ENCODE measurements around the gene FOXO3. TPM values are rescaled to one million over a fixed set of nuclear protein-coding genes. Genes with fewer than 3 reads are reported as not detected.
"Not testable (repeated sequence)": the region's sequence is repeated elsewhere in the genome, so short reads cannot be mapped to it uniquely, and the experiment has no call there.

The FOXO3 gene
- total RNA-seq, 1 donor from 2014 or later: 29.3 TPM

GRCh38 chr6:108633436-108633835 is 72.7 kb downstream of the FOXO3 start:
- ATAC-seq: no peak

GRCh38 chr6:108635505-108636226 is 74.9 kb downstream of the FOXO3 start:
- ATAC-seq: peak; percentile 29

- no peak for ATAC-seq
Observed at GRCh38 chr6:108637963-108638362, 77.2 kb downstream of the FOXO3 start.

GRCh38 chr6:108638993-108639392 is 78.3 kb downstream of the FOXO3 start:
- no peak for ATAC-seq

DNA sequence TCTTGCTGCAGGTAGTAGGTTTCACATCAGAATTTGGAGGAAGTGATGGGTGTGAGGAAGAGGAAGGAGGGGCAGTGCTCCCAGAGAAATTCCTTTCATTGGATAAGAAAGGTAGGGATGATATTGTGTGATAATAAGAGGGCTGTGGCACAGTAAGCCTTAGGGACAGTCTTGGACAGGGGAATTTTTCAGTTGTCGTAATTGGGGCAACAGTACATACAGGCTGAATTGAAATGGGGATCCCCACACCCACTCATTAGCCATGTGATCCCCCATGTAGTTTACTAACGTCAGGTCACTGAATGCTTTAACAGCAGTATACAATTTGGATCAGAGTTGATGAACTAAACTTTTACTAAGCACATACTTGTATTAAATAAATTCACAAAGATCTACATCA is 79.4 kb downstream of the FOXO3 start:
- ATAC-seq: no peak

GRCh38 chr6:108643184-108643583 is 82.5 kb downstream of the FOXO3 start:
- no peak for ATAC-seq

GRCh38 chr6:108644252-108644651 is 83.5 kb downstream of the FOXO3 start:
- no peak for ATAC-seq

DNA sequence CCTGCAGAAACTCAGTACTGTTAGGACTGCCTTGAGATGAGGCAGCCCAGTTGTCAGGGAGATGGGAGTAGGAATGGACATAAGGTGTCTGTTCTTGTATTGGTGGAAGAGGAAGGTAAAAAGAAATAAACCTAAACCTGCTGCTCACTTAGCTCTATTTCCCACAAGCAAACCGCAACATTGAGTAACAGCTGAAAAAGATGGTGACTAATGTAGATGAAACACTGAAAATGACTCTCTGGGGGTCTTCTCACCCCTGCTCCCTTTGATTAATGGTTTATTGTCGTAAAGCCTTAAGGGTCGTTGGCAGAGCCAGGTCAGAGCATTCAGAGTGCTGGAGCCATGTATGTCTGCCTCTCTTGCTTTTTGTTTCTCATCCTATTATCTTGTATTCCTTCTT is 87.5 kb downstream of the FOXO3 start:
- no peak for ATAC-seq

GRCh38 chr6:108650325-108650724 is 89.6 kb downstream of the FOXO3 start:
- peak; percentile 22 for ATAC-seq

- peak; percentile 79 for ATAC-seq
Observed at GRCh38 chr6:108650781-108651180, 90.1 kb downstream of the FOXO3 start.

DNA sequence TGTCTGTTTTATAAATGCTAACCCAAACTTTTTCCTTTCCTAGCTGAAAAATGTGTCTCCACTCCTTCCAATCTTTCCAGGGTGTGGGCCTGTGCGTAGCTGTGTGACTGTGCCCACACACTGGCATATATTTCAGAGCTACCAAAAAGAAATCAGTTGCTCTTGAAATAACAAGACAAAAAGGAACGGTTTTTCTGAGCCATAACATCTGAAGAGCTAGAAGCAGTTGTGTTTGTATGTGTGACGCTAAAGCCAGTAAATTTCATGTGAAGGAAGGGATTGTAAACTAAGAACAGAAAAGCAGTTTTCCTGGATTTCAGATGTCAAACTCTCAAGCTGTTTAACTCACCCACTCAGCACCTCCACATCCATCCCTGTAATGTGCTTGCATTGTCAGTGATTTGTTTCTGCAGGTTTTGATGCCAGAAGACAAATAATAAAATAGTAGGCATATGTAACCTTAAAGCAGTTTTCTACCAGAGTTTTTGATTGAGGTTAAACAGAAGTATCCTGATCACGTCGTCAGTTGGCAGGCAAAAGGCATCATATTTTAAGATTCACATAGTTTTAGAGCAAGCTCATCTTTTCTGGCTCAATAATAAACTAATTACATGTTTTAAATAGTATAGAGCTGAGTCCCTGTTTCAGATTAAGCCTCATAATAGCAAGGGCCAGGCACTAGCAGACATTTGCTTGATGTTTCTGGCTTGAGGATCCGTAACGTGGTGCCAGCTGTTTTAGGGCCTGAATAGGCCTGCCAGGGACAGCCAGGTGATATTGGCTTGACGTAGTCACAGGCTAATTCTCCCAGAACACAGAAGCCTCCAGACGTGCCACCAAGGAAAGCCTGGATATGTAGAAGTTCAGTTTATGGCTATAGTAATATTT is 90.9 kb downstream of the FOXO3 start:
- no peak for ATAC-seq

DNA sequence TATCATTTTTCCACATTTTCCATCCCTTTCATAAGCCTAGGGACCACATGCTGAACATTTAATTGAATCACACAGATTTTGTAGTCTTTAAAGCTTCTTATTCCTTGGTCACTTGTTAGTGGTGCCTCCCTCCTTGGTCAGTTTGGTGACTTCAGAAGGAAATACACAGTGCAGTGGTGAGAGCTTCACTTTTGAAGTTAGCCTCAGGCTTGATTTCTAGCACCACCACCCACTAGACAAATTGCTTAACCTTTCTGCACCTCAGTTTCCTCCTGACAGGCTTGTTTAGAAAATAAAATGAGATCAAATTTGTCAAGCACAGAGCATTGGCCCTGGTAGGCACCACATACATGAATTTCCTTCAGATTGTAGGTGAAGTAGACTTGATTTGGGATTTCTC is 91.7 kb downstream of the FOXO3 start:
- ATAC-seq: no peak

- ATAC-seq: no peak
Observed at GRCh38 chr6:108653949-108654348, 93.2 kb downstream of the FOXO3 start.

GRCh38 chr6:108654465-108655106 is 93.9 kb downstream of the FOXO3 start:
- no peak for ATAC-seq

DNA sequence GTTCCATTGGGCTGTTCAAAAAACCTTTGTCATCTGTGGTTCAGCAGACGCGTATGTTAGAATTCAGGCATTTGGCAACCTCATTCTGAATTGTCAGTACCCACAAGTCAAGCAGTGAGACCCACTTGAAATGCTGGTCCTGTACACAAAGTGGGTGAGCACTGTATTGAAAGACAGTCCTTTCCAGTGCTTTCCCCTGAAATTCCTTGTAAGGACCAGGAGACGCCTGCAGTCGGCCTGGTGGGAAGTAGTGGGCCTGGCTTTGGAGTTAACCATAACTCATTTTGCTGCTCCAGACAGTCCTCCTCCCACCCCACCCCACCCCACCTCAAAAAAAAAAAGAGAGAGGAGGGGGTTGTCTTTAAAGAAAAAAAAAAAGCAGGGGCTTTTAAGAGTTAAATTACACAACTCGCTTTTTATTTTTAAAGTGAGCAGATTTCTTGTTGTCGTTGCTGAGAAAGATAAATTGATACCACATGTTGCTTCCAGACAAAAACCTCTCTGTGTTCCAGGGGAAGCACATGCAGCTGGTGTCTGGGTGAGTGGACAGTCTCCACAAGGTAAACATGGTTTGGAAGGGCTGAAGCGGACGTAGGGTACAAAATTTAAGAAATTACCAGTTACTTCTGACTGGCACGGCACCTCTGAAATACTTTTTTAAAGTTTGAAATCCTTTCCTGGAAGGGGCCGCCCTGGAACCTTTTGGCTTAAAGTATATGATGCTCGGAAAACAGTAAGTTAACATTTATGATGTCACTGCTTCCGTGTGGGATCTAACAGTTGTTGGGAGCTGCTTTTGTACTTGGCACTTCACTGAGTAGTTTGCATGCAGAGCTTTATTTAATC is 95.3 kb downstream of the FOXO3 start:
- ATAC-seq: no peak

- no peak for ATAC-seq
Observed at GRCh38 chr6:108656836-108657235, 96.1 kb downstream of the FOXO3 start.

DNA sequence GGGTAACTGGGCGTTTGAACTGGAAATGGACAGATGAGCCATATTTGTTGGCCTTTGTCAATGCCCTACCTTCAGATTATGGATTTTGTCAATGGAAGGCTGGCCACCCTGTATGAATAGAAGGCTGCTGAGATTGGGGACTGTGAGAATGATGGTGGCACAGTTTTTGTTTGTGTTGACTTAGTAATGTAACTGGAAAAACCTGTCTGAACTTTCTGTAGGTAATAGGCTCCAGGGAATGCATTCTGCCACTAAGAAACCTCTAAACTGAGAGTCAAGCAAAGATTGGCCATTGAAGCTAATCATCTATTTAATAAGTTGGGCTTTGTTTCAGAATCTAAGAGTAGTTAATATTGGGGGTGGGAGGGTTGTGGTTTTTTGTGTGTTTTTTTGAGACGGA is 97.5 kb downstream of the FOXO3 start:
- ATAC-seq: peak; percentile 53

DNA sequence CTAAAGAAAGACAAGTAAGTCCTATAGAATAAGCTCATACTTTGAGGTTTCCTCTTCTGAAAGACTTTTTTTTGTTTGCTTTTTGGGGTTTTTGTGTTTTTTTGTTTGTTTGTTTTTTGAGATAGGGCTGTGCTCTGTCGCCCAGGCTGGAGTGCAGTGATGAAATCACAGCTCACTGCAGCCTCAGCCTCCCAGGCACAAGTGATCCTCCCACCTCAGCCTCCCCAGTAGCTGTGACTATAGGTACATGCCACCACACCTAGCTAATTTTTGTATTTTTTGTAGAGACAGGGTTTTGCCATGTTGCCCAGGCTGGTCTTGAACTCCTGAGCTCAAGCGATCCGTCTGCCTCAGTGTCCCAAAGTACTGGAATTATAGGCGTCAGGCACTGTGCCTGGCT is 98.1 kb downstream of the FOXO3 start:
- not testable (repeated sequence) for ATAC-seq

DNA sequence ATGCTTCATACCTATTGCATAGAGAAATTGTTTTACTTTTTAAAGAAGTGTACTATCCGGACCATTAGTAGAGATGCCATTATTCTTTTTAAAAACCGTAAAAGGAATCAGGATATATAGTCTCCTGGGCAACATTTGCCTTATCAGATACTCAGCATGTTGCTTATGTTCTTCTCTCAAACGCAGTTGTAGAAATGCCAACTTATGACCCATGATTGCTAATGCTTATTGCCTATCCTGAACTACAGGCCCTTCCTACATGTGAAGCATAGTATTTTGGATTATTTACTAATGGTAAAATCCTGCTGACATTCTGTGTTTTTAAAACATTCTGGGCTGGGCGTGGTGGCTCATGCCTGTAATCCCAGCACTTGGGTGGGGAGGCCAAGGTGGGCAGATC is 99.5 kb downstream of the FOXO3 start:
- ATAC-seq: no peak

GRCh38 chr6:108661430-108661829 is 100.7 kb downstream of the FOXO3 start:
- ATAC-seq: peak; percentile 40

- no peak for ATAC-seq
Observed at GRCh38 chr6:108661982-108662381, 101.3 kb downstream of the FOXO3 start.

- no peak for ATAC-seq
Observed at GRCh38 chr6:108662702-108663101, 102.0 kb downstream of the FOXO3 start.
